ENCODE measurements around the gene RYR1. TPM values are rescaled to one million over a fixed set of nuclear protein-coding genes. Genes with fewer than 3 reads are reported as not detected.
A peak's percentile ranks its signal among the peaks of the same experiment; 100 is the strongest.

Gene RYR1
- polyA plus RNA-seq, 4 donors, result 0.81 to 2.3 TPM; not detected in 2

DNA sequence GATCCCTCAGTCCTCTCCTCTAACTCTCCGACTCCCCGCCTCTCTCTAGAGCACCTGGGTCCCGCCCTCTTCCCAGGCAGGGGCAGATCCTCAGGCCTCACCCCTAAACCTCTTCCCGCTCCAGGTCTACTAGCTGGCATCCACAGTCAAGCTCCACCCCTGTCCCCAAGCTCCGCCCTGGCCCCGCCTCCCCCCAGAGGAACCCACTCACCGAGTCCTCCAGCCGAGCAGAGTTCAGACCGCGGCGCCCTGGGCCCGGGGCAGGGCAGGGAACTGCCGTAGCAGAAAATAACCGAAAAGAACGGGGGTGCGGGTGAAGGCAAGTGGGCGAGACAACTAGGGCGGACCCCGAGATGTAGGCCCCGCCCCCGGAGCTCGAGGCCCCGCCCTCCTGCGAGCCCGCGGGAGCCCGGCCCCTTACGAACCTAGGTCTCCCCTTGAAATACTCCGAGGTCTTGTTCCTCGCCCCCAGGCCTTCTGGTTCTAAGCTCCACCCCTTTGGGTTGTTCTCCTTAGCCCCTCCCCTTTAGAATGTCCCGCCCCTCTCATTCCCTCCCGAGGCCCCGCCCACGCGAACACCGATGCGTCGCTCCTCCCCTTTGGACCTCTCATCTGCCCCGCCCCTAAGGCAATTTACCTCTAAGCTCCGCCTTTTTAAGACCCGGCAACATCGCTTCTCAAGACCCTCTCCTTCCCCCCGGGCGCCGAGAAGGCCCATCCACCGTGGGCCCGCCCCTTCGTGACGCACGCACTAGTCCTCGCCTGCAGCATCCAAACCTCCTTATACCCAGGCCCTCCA lies 45.7 kb upstream of the RYR1 start, which contains the start of gene GGN:
Gene GGN, minus strand, starts transcription at position 485 of the 799 bp plus-strand sequence. CDS start 773 bp downstream, outside the sequence.
- peaks cover 2 to 40% (median 12%) of the 10 kb centered on the region in 3 donors for H3K4me1 ChIP-seq (ENCODE audit: control insufficient read depth in 3 of 3, insufficient read depth in 2 of 3, low read depth in 1 of 3, low read length in 2 of 3)
- peak within 1 kb of the TSS; percentile 73 to 89 (median 88) for H3K27ac ChIP-seq (ENCODE audit: low read depth in 1 of 3, low read length in 2 of 3)
- H3K4me3 ChIP-seq (ENCODE audit: low read depth in 1 of 3, low read length in 3 of 3), result peak within 1 kb of the TSS; percentile 31 to 64 (median 42)
- H3K27me3 ChIP-seq (ENCODE audit: control insufficient read depth in 3 of 3, insufficient read depth in 3 of 3, low read length in 3 of 3), result peaks cover 0 to 54% (median 0%) of the 10 kb centered on the region in 3 donors
- no peaks in the 10 kb centered on the region for H3K9me3 ChIP-seq (ENCODE audit: control insufficient read depth in 2 of 2, insufficient read depth in 1 of 2, low read depth in 1 of 2, low read length in 1 of 2)
- DNase-seq, result peak; percentile 93 to 94
- H3K36me3 ChIP-seq (ENCODE audit: control insufficient read depth in 3 of 3, insufficient read depth in 2 of 3, low read depth in 1 of 3, low read length in 3 of 3), result peaks cover 2 to 33% (median 6%) of the 10 kb centered on the region in 3 donors
- FAIRE-seq, result no peak
- 1 to 2% (median 1%) methylated on average over 46 to 51 of the region's 51 CpGs for whole genome bisulfite sequencing, 3 donors

DNA sequence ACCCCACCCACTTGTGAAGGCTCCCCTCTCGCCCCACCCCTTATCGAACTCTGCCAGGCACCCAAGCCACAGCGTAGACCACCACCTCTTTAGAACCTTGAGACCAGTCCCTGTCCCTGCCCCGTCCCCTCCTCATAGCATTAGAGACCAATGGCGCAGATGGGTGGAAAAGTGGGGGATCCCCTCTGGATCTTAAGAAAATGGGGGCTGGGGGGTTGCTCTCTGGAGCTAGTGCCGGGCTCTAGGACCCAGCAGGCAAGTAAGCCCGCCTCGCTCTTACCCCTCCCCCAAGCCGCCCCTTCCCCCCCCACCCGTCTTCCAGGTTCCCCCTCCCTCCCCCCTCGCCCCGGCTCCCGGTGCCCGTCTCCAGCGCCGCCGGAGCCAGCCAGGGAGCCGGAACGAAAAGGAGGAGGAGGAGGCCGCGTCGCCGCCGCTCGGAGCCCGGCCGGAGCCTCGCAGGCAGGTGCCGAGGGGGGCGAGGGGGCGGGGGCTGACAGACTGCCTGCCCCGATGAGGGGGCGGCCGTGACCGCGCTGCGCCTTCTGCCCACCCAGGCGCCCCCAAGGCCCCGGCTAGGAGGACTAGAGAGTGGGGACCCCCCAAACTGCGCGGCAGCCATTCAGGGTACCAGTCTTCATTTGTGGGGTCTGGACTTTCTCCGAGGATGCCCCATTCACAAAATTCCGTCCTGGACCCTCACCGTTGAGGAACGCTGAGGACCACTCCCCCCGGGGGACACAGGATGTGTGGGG lies 45.0 kb upstream of the RYR1 start, which contains the start of gene SPRED3:
Gene SPRED3, plus strand, starts transcription at position 349 of the 752 bp plus-strand sequence. CDS start 1,606 bp downstream, outside the sequence.
- H3K27me3 ChIP-seq (ENCODE audit: control insufficient read depth in 3 of 3, insufficient read depth in 3 of 3, low read length in 3 of 3), result peaks cover 0 to 54% (median 0%) of the 10 kb centered on the region in 3 donors
- H3K4me1 ChIP-seq (ENCODE audit: control insufficient read depth in 3 of 3, insufficient read depth in 2 of 3, low read depth in 1 of 3, low read length in 2 of 3), result peaks cover 2 to 46% (median 12%) of the 10 kb centered on the region in 3 donors
- H3K27ac ChIP-seq (ENCODE audit: low read depth in 1 of 3, low read length in 2 of 3), result peak within 1 kb of the TSS; percentile 73 to 89 (median 88)
- peak within 1 kb of the TSS; percentile 31 to 64 (median 42) for H3K4me3 ChIP-seq (ENCODE audit: low read depth in 1 of 3, low read length in 3 of 3)
- FAIRE-seq (no peak), DNase-seq (peak in 1 of 2 donors; percentile 21)
- no peaks in the 10 kb centered on the region for H3K9me3 ChIP-seq (ENCODE audit: control insufficient read depth in 2 of 2, insufficient read depth in 1 of 2, low read depth in 1 of 2, low read length in 1 of 2)
- H3K36me3 ChIP-seq (ENCODE audit: control insufficient read depth in 3 of 3, insufficient read depth in 2 of 3, low read depth in 1 of 3, low read length in 3 of 3), result peaks cover 0 to 25% (median 3%) of the 10 kb centered on the region in 3 donors
- 1% methylated on average over 11 to 42 of the region's 46 CpGs for WGBS, 3 donors

GRCh38 chr19:38389101-38389925 lies 44.2 kb upstream of the RYR1 start:
- H3K4me1 ChIP-seq (ENCODE audit: control insufficient read depth in 3 of 3, insufficient read depth in 2 of 3, low read depth in 1 of 3, low read length in 2 of 3), result peaks cover 2 to 53% (median 12%) of the 10 kb centered on the region in 3 donors
- peak overlapping the region in 2 of 3 donors; percentile 42 to 64 for H3K4me3 ChIP-seq (ENCODE audit: low read depth in 1 of 3, low read length in 3 of 3)
- peaks cover 0 to 17% (median 0%) of the 10 kb centered on the region in 3 donors for H3K36me3 ChIP-seq (ENCODE audit: control insufficient read depth in 3 of 3, insufficient read depth in 2 of 3, low read depth in 1 of 3, low read length in 3 of 3)
- no peak for FAIRE-seq
- peaks cover 0 to 54% (median 2%) of the 10 kb centered on the region in 3 donors for H3K27me3 ChIP-seq (ENCODE audit: control insufficient read depth in 3 of 3, insufficient read depth in 3 of 3, low read length in 3 of 3)
- H3K9me3 ChIP-seq (ENCODE audit: control insufficient read depth in 2 of 2, insufficient read depth in 1 of 2, low read depth in 1 of 2, low read length in 1 of 2), result no peaks in the 10 kb centered on the region
- H3K27ac ChIP-seq (ENCODE audit: low read depth in 1 of 3, low read length in 2 of 3), result peak overlapping the region; percentile 15 to 88 (median 39)
- peak in 1 of 2 donors; percentile 20 for DNase-seq
- WGBS, 3 donors, result 7 to 8% (median 7%) methylated on average over 25 to 28 of the region's 28 CpGs

- DNase-seq (no peak), FAIRE-seq (no peak)
- peaks cover 0 to 59% (median 8%) of the 10 kb centered on the region in 3 donors for H3K27me3 ChIP-seq (ENCODE audit: control insufficient read depth in 3 of 3, insufficient read depth in 3 of 3, low read length in 3 of 3)
- H3K36me3 ChIP-seq (ENCODE audit: control insufficient read depth in 3 of 3, insufficient read depth in 2 of 3, low read depth in 1 of 3, low read length in 3 of 3), result peaks cover 0 to 8% (median 0%) of the 10 kb centered on the region in 3 donors
- H3K27ac ChIP-seq (ENCODE audit: low read depth in 1 of 3, low read length in 2 of 3), result no peak overlapping the region
- no peaks in the 10 kb centered on the region for H3K9me3 ChIP-seq (ENCODE audit: control insufficient read depth in 2 of 2, insufficient read depth in 1 of 2, low read depth in 1 of 2, low read length in 1 of 2)
- WGBS, 3 donors, result 42 to 57% (median 46%) methylated on average over 19 to 22 of the region's 22 CpGs
- H3K4me1 ChIP-seq (ENCODE audit: control insufficient read depth in 3 of 3, insufficient read depth in 2 of 3, low read depth in 1 of 3, low read length in 2 of 3), result peaks cover 2 to 61% (median 12%) of the 10 kb centered on the region in 3 donors
- H3K4me3 ChIP-seq (ENCODE audit: low read depth in 1 of 3, low read length in 3 of 3), result peak overlapping the region in 1 of 3 donors; percentile 64
These were observed 43.2 kb upstream of the RYR1 start for GRCh38 chr19:38389957-38390924.

- FAIRE-seq, result no peak
- DNase-seq, result no peak
- Histone ChIP-seq H3K4me1 (ENCODE audit: control insufficient read depth in 3 of 3, insufficient read depth in 2 of 3, low read depth in 1 of 3, low read length in 2 of 3) (peaks cover 0 to 54% (median 9%) of the 10 kb centered on the region in 3 donors), H3K27me3 (ENCODE audit: control insufficient read depth in 3 of 3, insufficient read depth in 3 of 3, low read length in 3 of 3) (peaks cover 2 to 54% (median 10%) of the 10 kb centered on the region in 3 donors), H3K9me3 (ENCODE audit: control insufficient read depth in 2 of 2, insufficient read depth in 1 of 2, low read depth in 1 of 2, low read length in 1 of 2) (no peaks in the 10 kb centered on the region), H3K27ac (ENCODE audit: low read depth in 1 of 3, low read length in 2 of 3) (peak overlapping the region in 1 of 3 donors; percentile 8), H3K4me3 (ENCODE audit: low read depth in 1 of 3, low read length in 3 of 3) (no peak overlapping the region), H3K36me3 (ENCODE audit: control insufficient read depth in 3 of 3, insufficient read depth in 2 of 3, low read depth in 1 of 3, low read length in 3 of 3) (no peaks in the 10 kb centered on the region)
- 61 to 68% (median 63%) methylated on average over 8 of the region's 8 CpGs for WGBS, 3 donors
These were observed 41.5 kb upstream of the RYR1 start for GRCh38 chr19:38391911-38392464.

- H3K27me3 ChIP-seq (ENCODE audit: control insufficient read depth in 3 of 3, insufficient read depth in 3 of 3, low read length in 3 of 3), result peaks cover 2 to 55% (median 12%) of the 10 kb centered on the region in 3 donors
- FAIRE-seq, result no peak
- no peak overlapping the region for H3K4me3 ChIP-seq (ENCODE audit: low read depth in 1 of 3, low read length in 3 of 3)
- H3K4me1 ChIP-seq (ENCODE audit: control insufficient read depth in 3 of 3, insufficient read depth in 2 of 3, low read depth in 1 of 3, low read length in 2 of 3), result peaks cover 0 to 46% (median 9%) of the 10 kb centered on the region in 3 donors
- WGBS, 3 donors, result 32 to 57% (median 48%) methylated on average over 6 of the region's 6 CpGs
- DNase-seq, result peak; percentile 87 to 92
- no peaks in the 10 kb centered on the region for H3K36me3 ChIP-seq (ENCODE audit: control insufficient read depth in 3 of 3, insufficient read depth in 2 of 3, low read depth in 1 of 3, low read length in 3 of 3)
- no peaks in the 10 kb centered on the region for H3K9me3 ChIP-seq (ENCODE audit: control insufficient read depth in 2 of 2, insufficient read depth in 1 of 2, low read depth in 1 of 2, low read length in 1 of 2)
- H3K27ac ChIP-seq (ENCODE audit: low read depth in 1 of 3, low read length in 2 of 3), result peak overlapping the region in 1 of 3 donors; percentile 66
These were observed 40.7 kb upstream of the RYR1 start for GRCh38 chr19:38392707-38393308.
